MCF 10A (cell line): Measurements from ENCODE around the gene LCMT1. TPM values are rescaled to one million over a fixed set of nuclear protein-coding genes. Genes with fewer than 3 reads are reported as not detected.

ENCODE experiments used
- BruUV-seq: library from RNA; stranded (reverse); fragments of 400-500 nt; replicated peaks from 2 replicates; lab custom pipeline; 2021; lab: Mats Ljungman, UMichigan
- CTCF ChIA-PET: fragments of 300-600 bp; sonication (Branson Sonifier 250); formaldehyde crosslinking; extraction: SDS; loops from one replicate; lab custom pipeline; 2021; ENCODE audit warnings: antibody characterized with exemption, inconsistent platforms; lab: Yijun Ruan, JAX
- POLR2A ChIA-PET: fragments of 300-600, 350-650 bp; sonication (Branson Sonifier 250); formaldehyde crosslinking; extraction: SDS; loops from one replicate; lab custom pipeline; 2020; ENCODE audit warnings: antibody characterized with exemption, inconsistent platforms; lab: Yijun Ruan, JAX
- DNase-seq: peaks from one replicate; pipeline ENCODE4 v3.0.0-alpha.2; 2018; ENCODE audit not compliant: unreplicated experiment
- H3K27ac Mint-ChIP-seq: one replicate; pipeline ENCODE4 v1.8.0; 2022; ENCODE audit warnings: mild to moderate bottlenecking, low read depth, mixed read lengths; ENCODE audit not compliant: unreplicated experiment
- H3K27me3 Mint-ChIP-seq: one replicate; pipeline ENCODE4 v1.8.0; 2022; ENCODE audit warnings: mixed read lengths; ENCODE audit not compliant: insufficient read depth, unreplicated experiment
- H3K36me3 Mint-ChIP-seq: one replicate; pipeline ENCODE4 v1.8.0; 2022; ENCODE audit warnings: mild to moderate bottlenecking, moderate library complexity, mixed read lengths; ENCODE audit not compliant: insufficient read depth, unreplicated experiment
- H3K4me1 Mint-ChIP-seq: one replicate; pipeline ENCODE4 v1.8.0; 2022; ENCODE audit warnings: mixed read lengths; ENCODE audit not compliant: insufficient read depth, unreplicated experiment
- H3K4me3 Mint-ChIP-seq: one replicate; pipeline ENCODE4 v1.8.0; 2022; ENCODE audit warnings: mild to moderate bottlenecking, moderate library complexity, mixed read lengths; ENCODE audit not compliant: unreplicated experiment
- H3K9me3 Mint-ChIP-seq: one replicate; pipeline ENCODE4 v1.8.0; 2022; ENCODE audit warnings: mixed read lengths; ENCODE audit not compliant: unreplicated experiment
- CTCF ChIP-seq: fragments of 200-600 bp; IDR thresholded peaks from one replicate; pipeline ENCODE4 v1.8.0; 2022; ENCODE audit warnings: antibody characterized with exemption, mild to moderate bottlenecking; ENCODE audit not compliant: unreplicated experiment
- intact Hi-C: fragments of 100-400 bp; cut with micrococcal nuclease; formaldehyde crosslinking; loops from 2 replicates; pipeline ENCODE4 v1.14.1; 2022
- total RNA-seq: library from RNA; stranded (reverse); gene quantifications from 2 replicates; pipeline ENCODE4 v1.2.3, GENCODE V29; 2022

LCMT1 gene
- total RNA-seq, 1 experiment from 2014 or later = 36.3 TPM

- Mint-ChIP-seq H3K27ac (no peak overlapping the region), H3K4me1 (no peaks in the 10 kb centered on the region), H3K36me3 (no peaks in the 10 kb centered on the region), H3K4me3 (no peak overlapping the region), H3K27me3 (peaks cover 48% of the 10 kb centered on the region), H3K9me3 (no peaks in the 10 kb centered on the region)
- no peak for DNase-seq
- ChIA-PET POLR2A (no interaction called here), CTCF (no interaction called here)
- BruUV-seq = no TSS peak
- no peak for TF ChIP-seq CTCF
- intact Hi-C loops = no loop called here
Measured at GRCh38 chr16:25073854-25074253, 37.7 kb upstream of the LCMT1 start.

DNA sequence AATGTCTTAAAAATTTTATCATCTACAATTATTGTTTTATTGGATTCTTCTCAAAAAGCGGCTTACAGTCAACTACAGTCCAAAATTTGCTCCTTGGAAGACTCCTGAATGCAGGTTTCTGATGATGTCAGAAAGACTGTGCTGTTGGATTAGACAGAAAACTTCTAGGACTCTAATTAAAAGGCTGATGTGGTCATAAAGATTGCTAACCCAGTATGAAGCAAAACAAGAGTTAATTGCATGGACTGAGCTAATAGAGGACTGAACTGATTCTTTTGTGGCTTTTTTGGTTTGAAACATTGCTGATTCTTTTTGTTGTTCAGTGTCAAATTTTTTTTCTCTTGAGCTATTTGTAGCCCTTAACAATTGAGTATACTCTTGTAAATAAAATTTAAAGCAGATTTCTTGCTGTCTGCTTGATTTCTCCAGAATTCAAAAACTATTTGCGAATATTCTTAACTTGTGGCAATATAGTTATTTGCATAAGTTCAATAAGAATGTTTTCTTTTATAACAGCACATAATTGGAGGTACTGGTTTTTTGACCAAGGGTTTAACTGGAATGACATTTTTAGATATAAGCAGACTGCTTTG lies 33.1 kb upstream of the LCMT1 start:
- no TSS peak for BruUV-seq
- H3K4me3 Mint-ChIP-seq = no peak overlapping the region
- H3K27me3 Mint-ChIP-seq = peaks cover 30% of the 10 kb centered on the region
- POLR2A ChIA-PET = interaction anchor here (1.1 kb wide), 1 partner anchor 12 kb away, joined by 3 read pairs; no protein-coding TSS in a partner anchor
- CTCF ChIA-PET = interaction anchor here (2.1 kb wide), 1 partner anchor 12 kb away, joined by 6 read pairs; no protein-coding TSS in a partner anchor
- no peaks in the 10 kb centered on the region for H3K9me3 Mint-ChIP-seq
- H3K27ac Mint-ChIP-seq = no peak overlapping the region
- peaks cover 6% of the 10 kb centered on the region for H3K36me3 Mint-ChIP-seq
- intact Hi-C loops = no loop called here
- no peaks in the 10 kb centered on the region for H3K4me1 Mint-ChIP-seq
- TF ChIP-seq CTCF = no peak
- DNase-seq = no peak

DNA sequence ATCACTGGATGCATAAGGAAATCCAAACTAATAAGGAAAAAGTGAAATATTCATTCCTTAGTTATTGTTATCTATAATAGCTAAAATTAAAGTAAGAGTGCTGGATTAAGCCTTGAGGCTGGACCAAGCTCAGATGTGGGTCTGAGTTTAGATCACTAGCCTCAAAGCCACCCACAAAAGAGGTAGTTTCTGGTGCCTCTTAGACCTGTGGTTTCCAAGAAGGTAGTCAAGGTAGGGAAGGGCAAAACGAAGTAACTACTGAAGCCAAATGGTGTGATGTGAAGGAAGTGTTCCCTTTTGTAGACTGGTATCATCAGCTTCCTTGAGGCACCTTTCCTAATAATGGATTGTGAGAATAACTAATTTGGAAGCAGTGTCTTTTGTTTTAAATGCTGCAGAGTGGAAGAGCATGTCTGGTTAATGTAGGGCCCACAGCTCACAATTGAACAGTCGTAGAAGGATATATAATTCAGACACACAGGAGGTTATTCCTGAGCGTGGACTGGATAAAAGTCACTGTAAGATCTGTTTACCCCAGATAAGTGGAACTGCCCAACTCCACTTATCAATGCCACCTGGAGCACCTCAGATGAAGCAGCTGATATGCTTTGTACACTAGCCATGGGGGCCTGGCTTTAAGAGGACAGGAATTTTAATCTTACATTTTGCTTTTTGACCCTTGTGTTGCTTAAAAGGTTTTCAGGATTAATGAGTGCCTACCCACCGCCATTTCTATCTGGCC lies 31.7 kb upstream of the LCMT1 start:
- Mint-ChIP-seq H3K27ac (no peak overlapping the region), H3K4me3 (no peak overlapping the region), H3K4me1 (no peaks in the 10 kb centered on the region), H3K9me3 (no peaks in the 10 kb centered on the region), H3K27me3 (peaks cover 17% of the 10 kb centered on the region), H3K36me3 (peaks cover 6% of the 10 kb centered on the region)
- TF ChIP-seq CTCF = no peak
- DNase-seq = no peak
- ChIA-PET POLR2A (interaction anchor here (1.1 kb wide), 1 partner anchor 11 kb away, joined by 3 read pairs; no protein-coding TSS in a partner anchor), CTCF (interaction anchor here (2.1 kb wide), 1 partner anchor 13 kb away, joined by 6 read pairs; no protein-coding TSS in a partner anchor)
- BruUV-seq = no TSS peak
- intact Hi-C loops = no loop called here

GRCh38 chr16:25080420-25081131 lies 31.0 kb upstream of the LCMT1 start:
- Mint-ChIP-seq H3K9me3 (no peaks in the 10 kb centered on the region), H3K27me3 (peaks cover 9% of the 10 kb centered on the region), H3K36me3 (peaks cover 6% of the 10 kb centered on the region), H3K27ac (no peak overlapping the region), H3K4me1 (no peaks in the 10 kb centered on the region), H3K4me3 (no peak overlapping the region)
- no TSS peak for BruUV-seq
- DNase-seq = no peak
- no peak for TF ChIP-seq CTCF
- CTCF ChIA-PET = interaction anchor here (2.1 kb wide), 1 partner anchor 14 kb away, joined by 6 read pairs; no protein-coding TSS in a partner anchor
- POLR2A ChIA-PET = no interaction called here
- intact Hi-C loops = no loop called here
